ENCODE data around the gene OR51V1.
"Not testable (repeated sequence)": the region's sequence is repeated elsewhere in the genome, so short reads cannot be mapped to it uniquely, and the experiment has no call there.

The OR51V1 gene

GRCh38 chr11:5229796-5230195 is 29.3 kb upstream of the OR51V1 start:
- DNase-seq, result no peak

- DNase-seq, result no peak
Observed at GRCh38 chr11:5229356-5229755, 28.9 kb upstream of the OR51V1 start.

GRCh38 chr11:5228124-5228523 is 27.6 kb upstream of the OR51V1 start:
- DNase-seq, result no peak

GRCh38 chr11:5227681-5228080 is 27.2 kb upstream of the OR51V1 start:
- no peak for DNase-seq

GRCh38 chr11:5226732-5227310 is 26.3 kb upstream of the OR51V1 start, which contains the start of gene HBB:
Gene HBB, minus strand, starts transcription at chr11:5227071. Its CDS starts 50 bp downstream, at chr11:5227021.
- no peak for DNase-seq

- DNase-seq, result no peak
Observed at GRCh38 chr11:5225480-5225871, 25.0 kb upstream of the OR51V1 start.

GRCh38 chr11:5224538-5225479 is 24.3 kb upstream of the OR51V1 start:
- no peak for DNase-seq

GRCh38 chr11:5223686-5224085 is 23.2 kb upstream of the OR51V1 start:
- no peak for DNase-seq

GRCh38 chr11:5223146-5223545 is 22.7 kb upstream of the OR51V1 start:
- DNase-seq, result no peak

GRCh38 chr11:5210376-5210885 is 9.9 kb upstream of the OR51V1 start:
- no peak for DNase-seq

- peak; percentile 22 for DNase-seq
Observed at GRCh38 chr11:5204787-5205186, 4.3 kb upstream of the OR51V1 start.

- no peak for DNase-seq
Observed at GRCh38 chr11:5203366-5203765, 2.9 kb upstream of the OR51V1 start.

- DNase-seq, result no peak
Observed at GRCh38 chr11:5198285-5198684, 2.2 kb downstream of the OR51V1 start.

- DNase-seq, result no peak
Observed at GRCh38 chr11:5197536-5197935, 2.9 kb downstream of the OR51V1 start.

GRCh38 chr11:5196731-5197130 is 3.8 kb downstream of the OR51V1 start:
- DNase-seq, result no peak

GRCh38 chr11:5196067-5196466 is 4.4 kb downstream of the OR51V1 start:
- DNase-seq, result no peak

GRCh38 chr11:5192738-5193137 is 7.7 kb downstream of the OR51V1 start:
- no peak for DNase-seq

GRCh38 chr11:5188201-5188600 is 12.3 kb downstream of the OR51V1 start:
- no peak for DNase-seq

GRCh38 chr11:5178046-5178837 is 22.2 kb downstream of the OR51V1 start:
- no peak for DNase-seq

GRCh38 chr11:5174934-5175333 is 25.5 kb downstream of the OR51V1 start:
- no peak for DNase-seq

GRCh38 chr11:5171856-5172255 is 28.6 kb downstream of the OR51V1 start:
- DNase-seq, result no peak

GRCh38 chr11:5165898-5166297 is 34.6 kb downstream of the OR51V1 start:
- not testable (repeated sequence) for DNase-seq

GRCh38 chr11:5164807-5165206 is 35.7 kb downstream of the OR51V1 start:
- DNase-seq, result not testable (repeated sequence)

Data from NCI-H1105 (cell line).